HG03280 (cell line): Measurements from ENCODE around the gene TPI1.
"Not testable (repeated sequence)": the region's sequence is repeated elsewhere in the genome, so short reads cannot be mapped to it uniquely, and the experiment has no call there.

Source experiments
- ATAC-seq: cut with Tn5 transposase; IDR thresholded peaks from one replicate; pipeline ENCODE4 v1.9.1; 2021; ENCODE audit warnings: mild to moderate bottlenecking, moderate library complexity; ENCODE audit not compliant: unreplicated experiment

TPI1 gene

GRCh38 chr12:6866920-6867412 lies 365 bp upstream of the TPI1 start:
- peak; percentile 7 for ATAC-seq

GRCh38 chr12:6868211-6869048 lies 1.1 kb downstream of the TPI1 start:
- ATAC-seq = no peak

- no peak for ATAC-seq
These were observed 2.0 kb downstream of the TPI1 start for GRCh38 chr12:6869049-6870021.

GRCh38 chr12:6870304-6870703 lies 3.0 kb downstream of the TPI1 start:
- not testable (repeated sequence) for ATAC-seq

- ATAC-seq = no peak
These were observed 4.0 kb downstream of the TPI1 start for GRCh38 chr12:6871052-6871957.

- peak; percentile 26 for ATAC-seq
These were observed 5.0 kb downstream of the TPI1 start for GRCh38 chr12:6872073-6873048.

GRCh38 chr12:6873094-6874014 lies 6.0 kb downstream of the TPI1 start, which contains the start of gene SPSB2:
Gene SPSB2, minus strand, starts transcription at chr12:6873303. Its CDS starts 402 bp downstream, at chr12:6872901.
- ATAC-seq = peak; percentile 75

GRCh38 chr12:6874015-6874368 lies 6.7 kb downstream of the TPI1 start:
- ATAC-seq = not testable (repeated sequence)

- ATAC-seq = not testable (repeated sequence)
These were observed 12.5 kb downstream of the TPI1 start for GRCh38 chr12:6879824-6880223.

GRCh38 chr12:6883252-6883651 lies 15.9 kb downstream of the TPI1 start:
- no peak for ATAC-seq

GRCh38 chr12:6883683-6884082 lies 16.4 kb downstream of the TPI1 start:
- ATAC-seq = no peak

- no peak for ATAC-seq
These were observed 17.2 kb downstream of the TPI1 start for GRCh38 chr12:6884539-6884938.

- ATAC-seq = not testable (repeated sequence)
These were observed 19.1 kb downstream of the TPI1 start for GRCh38 chr12:6886206-6886999.

- no peak for ATAC-seq
These were observed 20.1 kb downstream of the TPI1 start for GRCh38 chr12:6887460-6887859.

- no peak for ATAC-seq
These were observed 21.0 kb downstream of the TPI1 start for GRCh38 chr12:6888360-6888759.

GRCh38 chr12:6888794-6889193 lies 21.5 kb downstream of the TPI1 start:
- ATAC-seq = not testable (repeated sequence)
